RPMI8226 (cell line): ENCODE measurements around the gene RFX3.

Experiments used
- DNase-seq: peaks from one replicate; pipeline ENCODE4 v3.0.0-alpha.2; 2015

Gene RFX3

DNA sequence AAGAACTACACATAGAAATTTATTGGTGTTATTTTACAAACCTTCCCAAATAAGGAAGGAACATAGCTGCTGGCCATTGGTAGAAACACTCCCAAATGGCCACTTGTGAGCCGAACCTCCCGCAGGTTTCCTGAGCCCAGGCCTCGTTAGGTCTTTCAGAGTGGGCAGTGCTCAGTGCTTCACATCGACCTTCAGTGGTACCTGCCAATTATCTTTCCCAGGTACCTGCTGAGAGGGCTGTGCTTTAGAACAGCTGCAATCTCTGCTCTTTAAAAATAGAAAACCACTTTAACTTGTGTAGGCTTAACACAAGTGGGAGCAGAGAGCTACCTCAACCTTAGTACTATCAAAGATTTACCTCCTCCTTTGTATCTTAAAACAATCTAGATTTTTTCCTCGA, 334.1 kb downstream of the RFX3 start:
- no peak for DNase-seq

DNA sequence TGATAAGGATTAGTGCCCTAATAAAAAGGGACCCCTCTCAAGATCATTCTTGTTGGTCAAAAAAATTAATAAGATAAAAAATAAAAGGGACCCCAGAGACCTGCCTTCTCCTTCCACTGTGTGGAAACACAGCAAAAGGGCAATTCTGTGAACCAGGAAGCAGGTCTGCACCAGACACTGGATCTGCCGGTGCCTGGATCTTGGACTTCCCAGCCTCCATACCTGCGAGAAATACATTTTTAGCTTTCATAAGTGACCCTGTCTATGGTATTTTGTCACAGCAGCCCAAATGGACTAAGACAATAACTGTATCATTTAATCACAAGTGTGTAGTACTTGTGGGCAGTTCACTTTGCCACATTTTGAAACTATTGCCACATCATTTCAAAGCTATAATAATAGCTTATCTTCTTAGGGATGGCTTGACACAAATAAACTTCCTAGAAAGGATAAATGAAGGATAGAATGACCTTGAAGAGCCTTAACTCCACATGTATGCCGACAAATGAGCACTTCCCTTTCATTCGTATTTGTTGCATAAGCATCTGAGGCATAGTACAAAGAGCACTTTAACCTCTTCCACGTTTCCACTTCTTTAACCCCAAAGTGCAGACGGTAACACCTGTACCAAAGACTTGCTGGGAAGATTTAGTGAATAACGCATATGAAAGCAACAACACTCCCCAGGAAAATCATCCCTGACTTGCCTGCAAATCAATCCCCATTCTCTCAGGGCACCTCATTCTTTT, 336.5 kb downstream of the RFX3 start:
- no peak for DNase-seq

GRCh38 chr9:3186751-3187150, 339.1 kb downstream of the RFX3 start:
- DNase-seq = no peak

DNA sequence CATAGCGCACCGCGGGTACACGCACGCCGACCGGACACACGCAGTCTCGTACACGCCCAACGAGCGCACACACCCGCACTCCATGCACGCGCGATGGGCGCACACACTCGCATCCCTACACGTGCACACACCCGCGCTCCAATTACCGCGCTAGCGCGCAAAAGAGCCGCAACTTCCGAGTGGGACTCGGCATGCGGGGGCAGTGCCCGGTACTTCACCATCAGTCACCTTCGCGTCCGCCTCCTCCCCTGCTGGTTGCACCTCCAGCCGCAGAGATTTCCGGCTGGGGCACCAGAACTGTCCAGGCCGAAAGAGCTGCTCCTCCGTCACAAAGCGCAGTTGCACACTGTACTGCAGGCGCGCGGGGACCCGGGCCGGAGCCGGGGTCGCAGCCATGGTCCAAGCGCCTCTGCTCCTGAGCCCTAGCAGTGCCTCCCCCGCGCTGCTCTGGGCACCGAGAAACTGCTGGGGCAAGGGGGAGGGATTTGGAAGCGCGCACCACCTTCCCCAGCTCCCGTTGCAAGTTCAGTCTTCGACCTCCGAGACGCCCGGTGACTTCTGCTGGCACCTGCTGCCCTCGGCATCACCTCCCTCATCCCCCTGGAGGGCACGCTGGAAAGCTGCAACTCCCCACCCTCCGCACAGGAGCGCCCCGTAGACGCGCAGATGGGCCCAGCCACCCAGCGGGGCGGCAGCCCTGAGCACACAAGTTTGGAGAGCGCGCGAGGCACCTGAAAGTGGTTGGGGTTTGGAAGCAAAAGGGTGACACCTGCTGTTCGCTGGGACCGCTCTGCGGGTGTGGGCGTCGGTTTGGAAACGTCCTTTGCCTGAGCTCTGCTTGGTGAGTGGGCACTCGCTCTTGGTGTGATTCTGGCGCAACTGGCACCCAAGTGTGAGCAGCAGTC, 344.5 kb downstream of the RFX3 start:
- peak; percentile 33 for DNase-seq

DNA sequence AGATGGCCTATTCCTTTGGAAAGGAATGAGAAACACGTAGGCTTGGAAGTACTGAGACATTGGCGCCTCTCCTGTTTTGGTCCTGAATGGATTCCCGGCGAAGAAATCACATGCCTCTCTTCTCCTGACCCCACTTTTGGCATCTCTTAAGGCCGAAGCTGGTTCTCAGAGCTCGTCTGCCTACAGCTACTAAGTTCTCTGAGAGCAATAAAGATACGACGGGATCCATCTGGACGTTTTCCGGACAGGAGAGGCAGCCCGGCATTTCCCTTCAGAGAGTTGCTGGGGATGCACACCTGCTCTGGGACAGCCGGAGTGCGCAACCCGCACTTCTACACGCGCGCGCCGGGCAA, 345.1 kb downstream of the RFX3 start:
- no peak for DNase-seq

DNA sequence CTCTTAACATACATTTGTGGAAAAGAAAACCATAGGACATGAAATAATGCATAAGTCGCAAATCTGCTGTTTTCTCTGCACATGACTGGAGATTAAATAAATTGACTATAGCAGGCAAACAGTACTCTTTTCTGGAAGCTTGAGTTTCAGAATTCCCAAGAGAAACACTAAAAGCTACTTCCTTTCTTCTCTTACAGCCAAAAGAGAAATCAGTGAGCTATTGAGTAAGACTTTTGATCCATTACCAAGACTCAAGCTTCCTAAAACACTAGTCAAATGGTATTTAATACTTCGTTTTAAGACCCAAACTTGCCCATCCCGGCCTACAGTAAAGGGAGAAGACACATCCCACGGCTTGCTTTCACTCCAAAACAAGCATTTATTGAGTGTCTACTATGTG, 346.1 kb downstream of the RFX3 start:
- no peak for DNase-seq

DNA sequence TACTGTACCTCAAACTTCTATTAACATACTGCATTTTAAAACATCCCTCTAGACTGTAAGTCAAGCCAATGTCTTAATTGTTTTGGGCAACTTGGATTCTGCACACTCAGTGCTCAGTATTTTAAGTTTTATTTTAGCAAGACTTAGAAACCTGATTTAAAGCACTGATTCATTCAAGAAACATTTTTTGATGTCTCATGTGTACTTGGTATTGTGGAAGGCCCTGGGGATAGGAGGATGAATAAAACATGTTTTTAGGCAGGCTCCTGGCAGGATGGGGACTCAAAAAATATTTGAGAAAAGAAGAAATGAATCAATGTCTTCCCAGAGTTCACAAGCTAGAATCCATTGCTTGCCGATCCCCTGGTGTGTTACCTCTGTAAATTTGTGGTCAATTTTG, 347.9 kb downstream of the RFX3 start:
- DNase-seq = no peak

DNA sequence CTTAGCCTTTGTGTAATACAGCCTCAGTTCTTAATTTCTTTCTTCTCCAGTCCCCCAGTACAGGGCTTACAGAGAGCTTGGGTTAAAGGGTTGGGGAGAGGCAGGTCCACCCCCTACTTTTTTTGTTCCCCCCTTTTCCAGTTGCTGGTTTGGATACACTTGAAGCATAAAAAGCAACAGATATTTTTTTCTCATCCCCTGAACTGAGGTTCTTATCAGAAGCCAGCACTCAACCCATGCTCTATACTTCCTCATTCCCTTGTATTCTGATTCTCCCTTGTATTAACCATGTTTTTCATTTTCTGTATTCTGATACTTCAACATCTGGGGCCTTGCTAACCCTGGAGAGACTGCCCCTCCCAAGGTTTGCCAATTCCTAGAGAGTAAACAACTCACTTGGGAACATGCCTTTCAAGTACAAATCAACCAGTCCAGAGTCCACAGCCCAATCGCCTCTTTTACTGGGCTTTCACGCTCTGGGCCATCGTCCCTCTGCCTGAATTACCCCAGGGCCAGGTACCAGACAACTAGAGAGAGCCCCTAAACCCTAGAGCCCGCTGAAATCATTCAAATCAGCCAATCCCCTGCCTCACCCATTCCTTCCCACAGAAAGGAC, 348.5 kb downstream of the RFX3 start:
- no peak for DNase-seq

DNA sequence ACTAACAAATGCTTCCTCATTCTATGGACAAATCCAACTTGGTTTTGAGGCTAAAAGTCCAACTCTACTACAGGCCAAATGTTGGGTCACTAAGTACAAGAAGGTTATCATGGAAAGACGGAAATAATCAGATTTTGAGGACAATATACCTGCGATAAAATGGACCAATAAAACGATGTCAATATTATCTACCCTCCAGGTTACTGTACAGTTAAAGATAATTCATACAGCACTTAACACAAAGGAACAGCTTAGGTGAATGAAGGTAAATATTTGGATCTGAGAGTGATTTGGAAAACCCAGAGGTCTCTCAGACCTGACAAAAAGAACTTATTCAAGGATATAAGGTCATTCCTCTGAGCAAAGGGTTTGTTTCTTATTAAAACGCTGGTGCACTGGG, 352.4 kb downstream of the RFX3 start:
- no peak for DNase-seq

GRCh38 chr9:3170819-3171218, 355.0 kb downstream of the RFX3 start:
- no peak for DNase-seq
